ENCODE results near the gene STK32B.

- TF ChIP-seq ATF3 (IDR thresholded peaks at IDR 0.05) = no peak
- TF ChIP-seq, protein P1, sequence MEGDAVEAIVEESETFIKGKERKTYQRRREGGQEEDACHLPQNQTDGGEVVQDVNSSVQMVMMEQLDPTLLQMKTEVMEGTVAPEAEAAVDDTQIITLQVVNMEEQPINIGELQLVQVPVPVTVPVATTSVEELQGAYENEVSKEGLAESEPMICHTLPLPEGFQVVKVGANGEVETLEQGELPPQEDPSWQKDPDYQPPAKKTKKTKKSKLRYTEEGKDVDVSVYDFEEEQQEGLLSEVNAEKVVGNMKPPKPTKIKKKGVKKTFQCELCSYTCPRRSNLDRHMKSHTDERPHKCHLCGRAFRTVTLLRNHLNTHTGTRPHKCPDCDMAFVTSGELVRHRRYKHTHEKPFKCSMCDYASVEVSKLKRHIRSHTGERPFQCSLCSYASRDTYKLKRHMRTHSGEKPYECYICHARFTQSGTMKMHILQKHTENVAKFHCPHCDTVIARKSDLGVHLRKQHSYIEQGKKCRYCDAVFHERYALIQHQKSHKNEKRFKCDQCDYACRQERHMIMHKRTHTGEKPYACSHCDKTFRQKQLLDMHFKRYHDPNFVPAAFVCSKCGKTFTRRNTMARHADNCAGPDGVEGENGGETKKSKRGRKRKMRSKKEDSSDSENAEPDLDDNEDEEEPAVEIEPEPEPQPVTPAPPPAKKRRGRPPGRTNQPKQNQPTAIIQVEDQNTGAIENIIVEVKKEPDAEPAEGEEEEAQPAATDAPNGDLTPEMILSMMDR (IDR thresholded peaks at IDR 0.05; ENCODE audit: low read depth, low read length, missing input control) = no peak
- TF ChIP-seq GABPA (IDR thresholded peaks at IDR 0.05 in 1 of 2, conservative IDR thresholded peaks at IDR 0.05 in 1 of 2) = no peak
- TF ChIP-seq SP1 (IDR thresholded peaks at IDR 0.05) = no peak
- TF ChIP-seq, protein P2, sequence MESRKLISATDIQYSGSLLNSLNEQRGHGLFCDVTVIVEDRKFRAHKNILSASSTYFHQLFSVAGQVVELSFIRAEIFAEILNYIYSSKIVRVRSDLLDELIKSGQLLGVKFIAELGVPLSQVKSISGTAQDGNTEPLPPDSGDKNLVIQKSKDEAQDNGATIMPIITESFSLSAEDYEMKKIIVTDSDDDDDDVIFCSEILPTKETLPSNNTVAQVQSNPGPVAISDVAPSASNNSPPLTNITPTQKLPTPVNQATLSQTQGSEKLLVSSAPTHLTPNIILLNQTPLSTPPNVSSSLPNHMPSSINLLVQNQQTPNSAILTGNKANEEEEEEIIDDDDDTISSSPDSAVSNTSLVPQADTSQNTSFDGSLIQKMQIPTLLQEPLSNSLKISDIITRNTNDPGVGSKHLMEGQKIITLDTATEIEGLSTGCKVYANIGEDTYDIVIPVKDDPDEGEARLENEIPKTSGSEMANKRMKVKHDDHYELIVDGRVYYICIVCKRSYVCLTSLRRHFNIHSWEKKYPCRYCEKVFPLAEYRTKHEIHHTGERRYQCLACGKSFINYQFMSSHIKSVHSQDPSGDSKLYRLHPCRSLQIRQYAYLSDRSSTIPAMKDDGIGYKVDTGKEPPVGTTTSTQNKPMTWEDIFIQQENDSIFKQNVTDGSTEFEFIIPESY (IDR thresholded peaks at IDR 0.05) = no peak
- TF ChIP-seq REST (IDR thresholded peaks at IDR 0.05) = no peak
- no peak for TF ChIP-seq RAD21 (IDR thresholded peaks at IDR 0.05)
- no peak for TF ChIP-seq YY1 (IDR thresholded peaks at IDR 0.05)
- TF ChIP-seq, protein P3, sequence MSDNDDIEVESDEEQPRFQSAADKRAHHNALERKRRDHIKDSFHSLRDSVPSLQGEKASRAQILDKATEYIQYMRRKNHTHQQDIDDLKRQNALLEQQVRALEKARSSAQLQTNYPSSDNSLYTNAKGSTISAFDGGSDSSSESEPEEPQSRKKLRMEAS (IDR thresholded peaks at IDR 0.05) = no peak
- no peak for TF ChIP-seq JUND (IDR thresholded peaks at IDR 0.05)
- no peak for TF ChIP-seq RXRA (IDR thresholded peaks at IDR 0.05)
- no peak for TF ChIP-seq TAF1 (conservative IDR thresholded peaks at IDR 0.05)
These were observed 225.8 kb downstream of the STK32B start for GRCh38 chr4:5277079-5277478.

All from liver (tissue), 3 donors.